ENCODE results near the gene FAM174C.
"Not testable (repeated sequence)": the region's sequence is repeated elsewhere in the genome, so short reads cannot be mapped to it uniquely, and the experiment has no call there.

FAM174C gene

DNA sequence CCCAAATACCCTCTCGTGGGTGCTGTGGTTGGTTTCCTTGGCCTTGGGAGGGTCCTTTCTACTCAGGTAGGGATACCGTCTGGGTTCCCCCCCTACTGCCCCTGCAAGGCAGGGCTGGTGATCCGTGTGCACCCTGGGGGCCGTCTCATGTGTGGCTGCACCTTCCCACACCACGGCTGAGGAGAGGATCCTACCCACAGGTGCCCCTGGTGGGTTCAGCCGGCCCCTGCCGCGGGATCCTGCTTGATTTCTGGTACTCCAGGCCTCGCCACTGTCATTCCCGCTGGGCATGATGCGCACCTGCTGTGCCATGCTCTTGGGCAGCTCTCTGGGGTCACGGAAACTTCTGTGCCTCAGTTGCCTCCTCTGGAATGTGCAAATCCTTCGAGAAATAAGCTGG is 41.1 kb downstream of the FAM174C start:
- in situ Hi-C loops (cut with MboI; ENCODE audit: low sequenced_read_pairs), result no loop called here

DNA sequence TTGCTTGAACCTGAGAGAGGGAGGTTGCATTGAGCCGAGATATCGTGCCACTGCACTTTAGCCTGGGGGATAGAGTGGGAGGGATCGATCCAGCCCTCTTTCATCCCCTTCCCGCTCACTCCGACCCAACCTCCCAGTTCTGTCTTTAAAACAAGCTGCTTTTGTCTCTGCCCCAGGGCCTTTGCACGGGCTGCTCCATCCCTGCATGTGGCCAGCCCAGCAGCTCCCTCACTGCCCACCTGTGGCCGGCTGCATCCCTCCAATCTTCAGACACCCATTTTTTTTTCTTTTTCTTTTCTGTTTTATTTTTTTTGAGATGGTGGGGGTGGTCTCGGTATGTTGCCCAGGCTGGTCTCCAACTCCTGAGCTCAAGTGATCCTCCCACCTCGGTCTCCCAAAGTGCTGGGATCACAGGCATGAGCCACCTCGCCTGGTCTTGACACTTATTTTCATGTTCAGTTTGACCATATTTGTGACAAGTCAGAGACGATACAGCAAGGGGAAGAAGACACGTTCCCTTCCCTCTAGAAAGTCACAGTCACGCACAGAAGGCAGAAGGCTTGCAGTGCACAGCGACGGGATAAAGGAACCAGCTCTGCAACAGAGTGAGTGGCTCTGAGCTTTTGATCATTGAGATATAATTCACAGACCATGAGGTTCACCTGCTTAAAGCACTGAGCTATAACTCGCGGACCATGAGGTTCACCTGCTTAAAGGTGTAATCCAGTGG is 42.1 kb downstream of the FAM174C start:
- in situ Hi-C loops (cut with MboI; ENCODE audit: low sequenced_read_pairs), result no loop called here

DNA sequence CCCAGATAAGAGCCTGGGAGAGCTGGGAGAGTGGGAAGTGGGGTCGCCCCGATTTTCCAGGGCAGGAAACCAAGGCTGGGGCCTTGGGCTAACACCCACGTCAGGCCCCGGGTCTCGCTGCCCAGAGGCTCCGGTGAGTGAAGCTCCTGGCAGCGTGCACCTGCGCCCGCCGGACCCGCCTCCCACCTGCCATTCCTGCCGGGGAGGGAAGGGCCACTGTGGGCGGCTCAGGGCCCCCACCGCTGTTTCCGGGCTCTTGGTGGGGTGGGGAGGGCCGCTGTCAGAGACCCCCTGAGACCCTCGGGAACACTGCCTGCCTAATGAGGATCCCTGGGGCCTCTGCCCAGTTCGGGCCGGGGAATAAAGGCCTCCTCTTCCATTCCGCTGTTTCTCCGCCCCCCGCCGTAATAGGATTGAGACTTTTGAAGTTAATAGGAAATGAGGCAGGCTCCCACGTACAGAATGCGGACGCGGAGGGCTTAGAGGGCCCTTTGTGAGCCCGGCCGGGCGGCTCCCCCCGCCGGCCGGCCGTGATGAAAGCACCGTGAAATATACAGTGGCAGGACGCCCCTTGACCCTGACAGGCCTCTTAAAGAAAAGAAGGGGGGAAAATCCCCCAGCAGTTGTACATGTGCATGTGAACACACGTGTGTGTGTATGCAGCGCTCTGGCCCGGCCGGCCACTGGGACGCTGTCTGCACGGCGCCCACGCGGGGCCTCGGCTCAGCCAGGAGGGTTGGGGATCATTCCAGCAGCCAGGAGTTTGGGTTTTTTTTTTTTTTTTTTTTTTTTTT is 43.5 kb downstream of the FAM174C start:
- in situ Hi-C loops (cut with MboI; ENCODE audit: low sequenced_read_pairs), result no loop called here

DNA sequence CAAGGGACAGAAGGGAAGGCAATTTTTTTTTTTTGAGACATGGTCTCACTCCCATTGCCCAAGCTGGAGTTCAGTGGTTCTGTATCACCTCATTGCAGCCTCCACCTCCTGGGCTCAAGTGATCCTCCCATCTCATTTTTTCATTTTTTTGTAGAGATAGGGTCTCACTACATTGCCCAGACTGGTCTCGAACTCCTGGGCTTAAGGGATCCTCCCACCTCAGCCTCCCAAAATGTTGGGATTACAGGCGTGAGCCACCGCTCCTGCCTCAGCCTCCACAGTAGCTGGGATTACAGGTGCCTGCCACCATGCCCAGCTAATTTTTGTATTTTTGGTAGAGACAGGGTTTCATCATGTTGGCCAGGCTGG is 44.9 kb downstream of the FAM174C start:
- in situ Hi-C loops (cut with MboI; ENCODE audit: low sequenced_read_pairs), result not testable (repeated sequence)

DNA sequence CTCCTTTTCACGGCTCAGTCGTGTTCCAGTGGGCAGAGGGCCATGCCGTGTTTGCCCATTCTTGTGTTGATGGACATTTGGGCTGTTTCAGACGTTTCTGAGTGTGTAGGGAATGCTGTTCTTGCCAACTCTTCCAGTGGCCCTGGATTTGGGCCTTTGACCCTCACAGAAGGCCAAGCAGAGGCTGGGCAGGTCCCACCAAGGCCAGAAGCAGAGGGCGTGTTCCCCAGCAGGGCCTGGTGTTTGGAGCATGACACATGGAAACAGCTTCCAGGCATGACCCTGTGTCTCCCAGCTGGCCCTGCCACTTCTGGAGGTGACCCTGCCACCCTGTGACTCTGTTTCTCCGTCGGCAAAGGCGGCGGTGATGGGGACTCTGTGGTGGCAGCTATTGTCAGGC is 46.2 kb downstream of the FAM174C start:
- in situ Hi-C loops (cut with MboI; ENCODE audit: low sequenced_read_pairs), result no loop called here

DNA sequence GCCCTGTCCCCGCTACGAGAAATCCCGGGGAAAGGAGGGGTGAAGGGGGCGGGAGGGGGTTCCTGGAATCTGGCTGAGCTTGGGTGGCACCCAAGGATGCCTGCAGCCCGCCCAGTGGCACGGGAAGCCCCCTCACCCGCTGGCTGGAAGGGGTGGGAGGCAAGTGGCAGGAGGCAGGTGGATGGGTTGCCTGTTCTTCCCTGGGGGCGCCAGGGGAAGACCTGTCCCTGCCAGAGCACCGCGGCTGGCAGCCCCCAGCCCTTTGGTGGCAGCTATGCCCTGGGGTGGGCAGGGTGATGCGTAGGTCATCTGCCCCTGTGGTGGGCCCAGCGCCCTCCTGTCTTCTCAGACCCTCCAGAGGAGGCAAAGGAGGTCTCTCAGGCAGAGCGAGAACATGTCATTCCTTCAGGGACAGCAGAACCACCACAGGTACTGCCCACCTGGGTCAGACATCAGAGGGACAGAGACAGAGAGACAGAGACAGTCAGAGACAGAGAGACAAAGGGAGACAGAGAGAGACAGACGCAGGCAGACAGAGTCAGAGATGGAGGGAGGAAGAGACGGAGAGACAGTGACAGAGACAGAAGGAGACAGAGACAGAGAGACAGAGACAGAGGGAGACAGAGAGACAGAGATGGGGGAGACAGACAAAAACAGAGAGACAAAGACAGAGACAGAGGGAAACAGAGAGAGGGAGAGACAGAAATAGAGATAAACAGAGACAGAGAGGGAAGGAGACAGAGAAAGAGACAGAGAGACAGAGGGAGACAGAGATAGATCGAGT is 47.1 kb downstream of the FAM174C start:
- in situ Hi-C loops (cut with MboI; ENCODE audit: low sequenced_read_pairs), result no loop called here

DNA sequence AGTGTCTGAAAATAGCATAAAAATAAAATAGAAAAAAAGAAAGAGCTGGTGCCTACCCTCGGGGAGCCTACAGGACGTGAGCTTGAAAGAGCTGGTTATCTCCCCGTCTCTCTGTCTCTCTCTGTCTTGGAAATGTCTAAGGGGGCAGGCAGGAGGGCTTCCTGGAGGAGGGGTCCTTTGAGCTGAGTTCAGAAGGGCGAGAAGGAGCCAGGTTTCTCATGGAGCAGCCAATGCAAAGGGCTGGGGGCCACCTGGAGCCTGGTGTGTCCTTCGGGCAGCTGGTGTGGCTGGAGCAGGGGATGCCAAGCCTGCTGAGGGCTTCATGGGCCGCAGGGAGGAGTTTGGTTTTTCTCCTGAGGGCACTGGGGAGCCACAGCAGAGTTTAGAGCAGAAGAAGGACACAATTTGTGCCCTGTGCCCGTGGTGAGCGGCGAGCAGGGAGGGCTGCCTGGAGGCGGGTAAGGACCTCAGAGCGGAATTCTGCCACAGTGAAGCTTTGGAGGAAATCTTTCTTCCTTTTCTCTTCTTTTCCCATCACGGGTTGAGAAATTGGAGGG is 49.0 kb downstream of the FAM174C start:
- in situ Hi-C loops (cut with MboI; ENCODE audit: low sequenced_read_pairs), result no loop called here

DNA sequence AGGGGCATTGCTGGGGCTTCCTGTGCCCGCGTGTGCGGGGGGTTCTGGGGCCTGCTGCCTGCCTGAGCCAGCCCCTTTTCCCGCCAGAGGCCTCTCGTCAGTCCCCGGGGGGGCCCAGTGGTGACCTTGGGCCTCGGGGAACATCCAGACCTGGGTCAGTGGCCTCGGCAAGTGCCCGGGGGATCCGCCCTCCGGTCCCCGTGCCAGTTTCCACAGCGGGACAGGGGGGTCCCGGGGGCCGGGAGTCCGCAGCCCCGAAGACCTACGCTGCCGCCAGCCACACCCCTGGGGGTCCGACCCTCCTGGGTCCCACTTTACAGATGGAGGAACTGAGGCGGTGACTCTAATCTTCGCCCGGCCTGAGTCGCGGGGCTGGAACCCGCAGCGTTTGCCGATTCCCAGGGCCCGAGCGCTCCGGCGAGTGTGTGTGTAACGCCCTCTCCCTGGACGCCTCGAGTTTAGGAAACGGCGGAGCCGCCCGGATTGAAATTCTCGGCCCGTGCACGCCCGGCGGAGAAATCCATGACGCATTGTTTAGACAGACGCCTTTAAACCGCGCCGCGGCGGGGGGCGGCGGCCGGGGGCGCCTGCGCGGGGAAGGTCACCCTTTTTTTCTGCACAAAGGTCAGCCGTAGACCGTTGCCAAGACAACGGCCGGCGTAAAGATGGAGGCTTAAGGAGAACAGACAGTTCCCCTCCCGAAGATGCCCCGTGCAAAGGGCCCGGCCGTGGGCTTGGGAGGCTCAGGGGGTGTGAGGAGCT is 49.7 kb downstream of the FAM174C start:
- in situ Hi-C loops (cut with MboI; ENCODE audit: low sequenced_read_pairs), result no loop called here

DNA sequence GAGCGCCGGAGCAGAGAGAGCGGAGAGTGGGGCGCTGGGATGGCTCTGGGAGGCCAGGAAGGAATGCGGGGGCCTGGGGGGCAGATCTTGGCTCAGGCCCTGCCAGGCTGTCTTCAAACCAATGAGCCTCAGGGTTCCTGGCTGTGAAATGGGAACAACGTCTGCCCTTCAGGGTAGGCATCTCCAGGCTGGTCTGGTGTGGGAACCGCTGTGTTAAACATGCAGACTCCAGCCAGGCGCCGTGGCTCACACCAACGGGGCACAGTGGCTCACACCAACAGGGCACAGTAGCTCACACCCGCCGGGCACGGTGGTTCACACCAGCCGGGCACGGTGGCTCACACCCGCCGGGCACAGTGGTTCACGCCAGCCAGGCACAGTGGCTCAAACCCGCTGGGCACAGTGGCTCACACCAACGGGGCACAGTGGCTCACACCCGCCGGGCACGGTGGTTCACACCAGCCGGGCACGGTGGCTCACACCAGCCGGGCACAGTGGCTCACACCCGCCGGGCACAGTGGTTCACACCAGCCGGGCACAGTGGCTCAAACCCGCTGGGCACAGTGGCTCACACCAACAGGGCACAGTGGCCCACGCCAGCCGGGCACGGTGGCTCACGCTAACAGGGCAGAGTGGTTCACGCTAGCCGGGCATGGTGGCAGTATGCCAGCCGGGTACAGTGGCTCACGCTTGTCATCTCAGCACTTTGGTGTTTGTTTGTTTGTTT is 50.4 kb downstream of the FAM174C start:
- in situ Hi-C loops (cut with MboI; ENCODE audit: low sequenced_read_pairs), result no loop called here

DNA sequence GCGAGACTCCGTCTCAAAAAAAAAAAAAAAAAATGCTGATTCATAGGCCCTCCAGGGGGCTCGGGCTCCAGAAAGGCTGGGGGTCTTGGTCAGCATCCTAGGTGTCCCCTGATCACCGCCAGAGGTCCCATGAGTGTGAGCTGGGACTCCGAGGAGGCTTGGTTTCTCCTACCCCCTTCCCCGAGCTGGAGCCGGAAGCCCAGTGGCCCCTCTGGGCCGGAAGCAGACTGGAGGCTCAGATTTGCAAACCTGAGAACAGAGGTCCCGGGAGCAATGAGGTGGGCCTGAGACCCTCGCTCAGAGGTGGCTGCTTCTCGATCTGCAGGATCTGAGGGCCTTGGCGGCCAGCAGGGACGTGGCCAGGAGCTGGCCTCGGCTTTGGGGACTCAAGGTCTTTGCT is 51.8 kb downstream of the FAM174C start:
- in situ Hi-C loops (cut with MboI; ENCODE audit: low sequenced_read_pairs), result no loop called here

All from hTERT RPE-1 (cell line).